SK-N-MC (cell line): Measurements from ENCODE around the gene LOXHD1.

Experiments used
- EZH2 ChIP-seq: fragments of 200-600 bp; sonication (generic); IDR thresholded peaks from one replicate; pipeline ENCODE4 v1.6.1; 2017; ENCODE audit warnings: antibody characterized with exemption
- FOXP2 ChIP-seq: optimal IDR thresholded peaks from 2 replicates; pipeline ENCODE3; 2011; ENCODE audit warnings: mild to moderate bottlenecking, moderate library complexity; ENCODE audit not compliant: insufficient read depth; ENCODE audit errors: extremely low read length, control extremely low read depth
- POLR2AphosphoS5 ChIP-seq: IDR thresholded peaks from 2 replicates; pipeline ENCODE4 v1.6.1; 2012; ENCODE audit warnings: mild to moderate bottlenecking, low read depth, low read length, borderline replicate concordance

DNA sequence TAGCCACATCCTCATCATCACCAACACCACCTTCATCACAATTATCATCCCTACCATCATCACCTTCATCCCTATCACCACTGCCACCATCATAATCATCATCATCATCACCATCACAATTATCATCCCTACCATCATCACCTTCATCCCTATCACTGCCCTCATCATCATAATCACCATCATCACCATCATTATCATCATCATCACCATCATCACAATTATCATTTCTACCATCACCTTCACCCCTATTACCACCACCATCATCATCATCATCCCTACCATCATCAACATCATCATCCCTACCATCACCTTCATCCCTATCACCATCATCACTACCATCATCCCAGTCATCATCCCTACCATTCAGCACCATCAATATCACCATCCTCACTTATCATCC lies 140.5 kb downstream of the LOXHD1 start:
- TF ChIP-seq POLR2AphosphoS5 (no peak), EZH2 (no peak), FOXP2 (no peak)
